Lung microvascular endothelial cell (primary cell): ENCODE data around the gene RELA. TPM values are rescaled to one million over a fixed set of nuclear protein-coding genes. Genes with fewer than 3 reads are reported as not detected.
"Not testable (repeated sequence)": the region's sequence is repeated elsewhere in the genome, so short reads cannot be mapped to it uniquely, and the experiment has no call there.

Experiments used
- DNase-seq, 2 donors: peaks; one replicate each; pipeline versions ENCODE4 v3.0.0 to v3.0.0-alpha.2; 2010; ENCODE audit warnings: low read depth in 2 of 2
- total RNA-seq: library from RNA; depleted of rRNA; stranded (reverse); fragments of >200 nt; gene quantifications from 2 replicates; pipeline ENCODE4 v1.2.1, GENCODE V29; 2014

Gene RELA
- total RNA-seq, result 10.2 and 16.1 TPM in 2 replicates

DNA sequence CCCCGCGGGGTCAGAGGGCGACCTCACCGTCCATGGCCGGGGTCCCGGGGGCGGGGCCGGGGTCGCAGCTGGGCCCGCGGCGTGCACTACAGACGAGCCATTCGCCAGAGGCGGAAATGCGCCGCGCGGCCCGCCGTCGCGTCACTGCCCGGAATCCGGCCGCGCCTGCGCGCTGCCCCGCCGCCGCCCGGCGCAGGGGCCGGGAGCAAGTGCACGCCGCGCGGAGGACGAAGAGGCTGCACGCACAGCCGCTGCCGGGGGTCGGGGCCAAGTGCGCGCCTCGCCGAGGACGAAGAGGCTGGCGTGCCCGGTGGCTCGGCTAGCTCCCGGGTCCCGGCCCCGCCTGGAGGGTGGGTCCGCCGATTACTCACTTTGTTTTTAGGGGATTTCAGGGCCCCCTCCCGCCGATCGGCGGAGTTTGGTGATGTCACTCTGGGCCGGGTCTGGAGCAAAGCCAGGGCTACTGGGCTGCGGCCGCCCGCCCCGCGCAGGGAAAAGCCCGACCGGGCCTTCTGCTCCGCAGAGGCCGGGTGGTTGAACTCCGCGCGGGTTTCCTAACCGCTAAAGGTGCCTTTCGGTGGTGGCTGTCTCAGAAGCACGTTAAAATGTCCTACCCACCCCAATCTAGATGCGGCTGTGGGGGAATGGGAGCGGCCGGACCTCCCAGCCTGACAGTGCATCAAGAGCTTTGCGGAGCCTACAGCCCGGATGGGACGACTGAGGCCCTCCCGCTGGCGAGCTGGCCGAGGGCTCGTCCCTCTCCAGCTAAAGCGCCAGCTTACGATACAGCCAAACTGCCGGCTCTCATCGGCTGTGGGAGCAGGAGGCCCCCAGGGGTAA, at the start of gene RELA:
Gene RELA (minus strand): TSS at position 118 of the 840 bp plus-strand sequence. CDS start 84 bp downstream, at position 34.
- peak; percentile 96 for DNase-seq

DNA sequence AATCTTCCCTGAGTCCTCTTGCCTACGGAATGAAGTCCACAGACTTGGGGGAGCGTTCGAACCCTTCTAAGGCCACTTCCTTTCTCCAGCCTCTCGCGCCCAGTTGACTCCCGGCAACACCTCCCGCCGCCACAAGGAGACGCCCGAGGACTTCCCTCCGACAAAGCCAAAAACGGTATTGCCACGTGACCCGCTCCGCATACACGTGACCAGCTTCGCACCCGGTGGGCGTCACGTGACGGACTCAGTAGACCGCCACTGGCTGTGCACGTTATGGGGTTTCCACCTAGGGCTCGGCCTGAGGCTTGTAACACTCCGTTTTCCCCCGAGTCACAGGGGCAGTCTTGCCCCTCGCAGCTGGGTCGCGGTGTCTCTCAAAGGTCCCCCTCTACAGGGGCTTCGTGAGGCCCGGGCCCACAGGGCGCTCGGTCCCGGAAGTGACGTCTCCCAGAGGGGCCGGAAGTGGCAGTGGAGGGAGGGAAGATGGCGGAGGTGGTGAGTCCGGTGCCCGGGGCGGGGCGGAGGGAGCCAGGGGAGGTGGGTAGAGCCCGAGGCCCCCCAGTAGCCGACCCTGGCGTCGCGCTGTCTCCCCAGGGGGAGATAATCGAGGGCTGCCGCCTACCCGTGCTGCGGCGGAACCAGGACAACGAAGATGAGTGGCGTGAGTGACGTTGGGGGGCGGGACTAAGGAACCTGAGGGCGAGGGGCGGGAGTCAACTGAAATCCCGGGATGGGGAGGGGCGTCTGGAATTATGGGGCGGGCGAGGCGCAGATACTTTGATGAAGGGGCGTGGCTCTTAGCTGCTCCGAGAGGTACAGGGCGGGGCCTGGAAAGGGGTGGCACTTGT, 49.3 kb upstream of the RELA start, which contains the start of gene KAT5:
Gene KAT5 (plus strand): TSS at position 468 of the 848 bp plus-strand sequence. CDS start 16 bp downstream, at position 484.
- peak; percentile 99 for DNase-seq

DNA sequence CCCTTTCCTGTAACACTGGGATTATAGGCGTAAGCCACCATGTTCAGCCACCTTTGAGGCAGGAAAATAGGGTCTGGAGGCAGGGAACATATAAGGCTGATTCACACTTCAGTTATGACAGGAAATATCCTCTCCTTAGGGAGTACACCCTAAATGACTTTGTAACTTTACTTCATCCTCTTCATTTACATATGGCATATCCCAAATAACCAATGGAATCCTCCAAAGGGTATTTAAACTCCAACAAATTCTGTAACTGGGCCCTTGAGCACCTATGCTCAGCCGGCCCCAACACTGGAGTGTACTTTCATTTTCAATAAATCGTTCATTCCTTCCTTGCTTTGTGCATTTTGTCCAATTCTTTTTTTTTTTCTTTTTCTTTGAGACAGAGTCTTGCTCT, 47.7 kb upstream of the RELA start:
- DNase-seq, result no peak

DNA sequence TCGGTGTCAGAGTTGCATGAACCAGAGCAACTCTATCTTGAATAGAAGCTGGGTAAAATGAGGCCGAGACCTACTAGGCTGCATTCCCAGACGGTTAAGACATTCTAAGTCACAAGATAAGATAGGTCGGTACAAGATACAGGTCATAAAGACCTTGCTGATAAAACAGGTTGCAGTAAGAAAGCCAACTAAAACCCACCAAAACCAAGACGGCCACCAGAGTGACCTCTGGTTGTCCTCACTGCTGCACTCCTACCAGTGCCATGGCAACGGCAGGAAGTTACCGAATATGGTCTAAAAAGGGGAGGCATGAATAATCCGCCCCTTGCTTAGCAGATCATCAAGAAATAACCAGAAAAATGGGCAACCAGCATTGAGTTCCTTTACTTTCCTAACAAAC, 46.9 kb upstream of the RELA start:
- no peak for DNase-seq

DNA sequence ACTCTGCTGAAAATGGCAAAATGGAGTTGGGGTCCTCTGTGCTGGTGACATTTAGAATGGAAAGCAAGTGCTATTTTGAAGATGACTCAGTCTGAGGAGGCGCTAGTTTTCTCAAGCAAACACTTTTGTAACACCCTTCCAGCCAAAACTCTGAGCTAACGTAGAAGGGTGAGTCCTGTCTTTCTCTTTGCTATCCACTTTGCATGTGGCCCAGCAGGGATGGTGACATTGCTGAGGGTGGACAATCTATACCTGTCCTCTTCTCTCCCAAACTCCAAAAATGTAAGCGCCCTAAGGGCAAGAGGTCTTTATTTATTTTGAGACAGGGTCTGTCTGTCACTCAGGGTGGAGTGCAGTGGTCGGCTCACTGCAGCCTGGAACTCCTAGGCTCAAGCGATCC, 45.7 kb upstream of the RELA start:
- no peak for DNase-seq

DNA sequence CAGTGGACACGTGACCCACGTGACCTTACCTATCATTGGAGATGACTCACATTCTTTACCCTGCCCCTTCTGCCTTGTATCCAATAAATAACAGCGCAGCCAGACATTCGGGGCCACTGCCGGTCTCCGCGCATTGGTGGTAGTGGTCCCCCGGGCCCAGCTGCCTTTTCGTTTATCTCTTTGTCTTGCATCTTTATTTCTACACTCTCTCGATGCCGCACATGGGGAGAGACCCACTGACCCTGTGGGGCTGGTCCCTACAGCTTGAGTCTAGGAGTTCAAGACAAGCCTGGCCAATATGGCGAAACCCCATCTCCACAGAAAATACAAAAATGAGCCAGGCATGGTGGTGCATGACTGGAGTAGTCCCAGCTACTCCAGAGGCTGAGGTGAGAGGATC, 44.3 kb upstream of the RELA start:
- not testable (repeated sequence) for DNase-seq

DNA sequence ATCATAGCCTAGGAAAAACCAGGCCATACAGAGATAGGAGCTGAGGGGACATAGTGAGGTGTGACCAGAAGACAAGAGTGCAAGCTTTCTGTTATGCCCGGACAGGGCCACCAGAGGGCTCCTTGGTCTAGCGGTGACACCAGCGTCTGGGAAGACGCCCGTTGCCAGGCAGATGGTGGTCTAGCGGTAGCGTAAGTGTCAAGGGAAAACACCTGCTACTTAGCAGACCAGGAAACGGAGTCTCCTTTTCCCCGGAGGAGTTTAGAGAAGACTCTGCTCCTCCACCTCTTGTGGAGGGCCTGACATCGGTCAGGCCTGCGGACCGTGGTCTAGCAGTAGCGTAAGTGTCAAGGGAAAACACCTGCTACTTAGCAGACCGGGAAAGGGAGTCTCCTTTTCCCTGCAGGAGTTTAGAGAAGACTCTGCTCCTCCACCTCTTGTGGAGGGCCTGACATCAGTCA, 43.6 kb upstream of the RELA start:
- peak; percentile 21 to 52 for DNase-seq

DNA sequence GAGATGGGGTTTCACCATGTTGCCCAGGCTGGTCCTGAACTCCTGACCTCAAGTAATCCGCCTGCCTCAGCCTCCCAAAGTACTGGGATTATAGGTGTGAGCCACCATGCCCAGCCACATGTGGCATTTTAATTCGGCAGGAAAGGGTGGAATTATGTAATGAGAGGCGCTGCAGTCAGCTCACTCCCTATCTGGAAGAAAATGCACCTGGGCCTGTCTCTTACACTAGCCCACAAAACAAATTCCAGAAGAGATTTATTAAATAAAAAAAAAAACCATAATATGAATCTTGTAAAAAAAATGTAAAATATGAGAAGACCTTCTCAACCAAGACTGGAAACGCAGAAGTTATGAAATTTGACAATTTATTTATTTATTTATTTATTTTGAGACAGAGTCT, 41.1 kb upstream of the RELA start:
- no peak for DNase-seq

DNA sequence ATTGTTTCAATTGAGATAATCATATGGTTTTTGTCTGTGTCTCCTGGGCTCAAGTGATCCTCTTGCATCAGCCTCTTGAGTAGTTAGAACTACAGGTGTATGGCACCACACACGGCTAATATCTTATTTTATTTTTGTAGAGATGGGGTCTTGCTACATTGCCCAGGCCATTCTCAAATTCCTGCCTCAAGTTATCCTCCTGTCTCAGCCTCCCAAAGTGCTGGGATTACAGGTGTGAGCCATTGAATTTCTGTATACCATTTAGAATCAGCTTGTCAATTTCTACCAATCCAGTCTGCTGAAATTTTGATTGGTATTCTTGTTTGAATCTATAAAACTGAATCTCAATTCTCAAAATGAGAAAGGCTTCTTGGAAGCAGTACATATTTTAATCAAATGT, 39.0 kb upstream of the RELA start:
- no peak for DNase-seq

DNA sequence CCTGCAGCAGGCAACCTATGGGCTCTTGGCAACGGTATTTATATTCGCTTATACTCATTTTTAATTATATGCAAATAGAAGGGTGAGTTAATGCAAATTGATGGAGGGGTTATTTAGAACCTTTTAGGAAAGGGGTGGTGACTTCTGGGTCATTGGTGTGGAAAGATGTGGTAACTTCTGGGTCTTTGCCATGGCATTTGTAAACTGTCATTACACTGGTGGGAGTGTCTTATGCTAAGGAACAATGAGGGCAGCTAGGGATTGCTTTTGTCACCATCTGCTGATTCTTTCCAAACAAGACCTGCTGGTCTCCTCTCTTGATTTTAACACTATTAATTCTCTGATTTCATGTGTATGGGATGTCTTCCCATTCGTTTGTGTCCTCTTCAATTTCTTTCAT, 37.7 kb upstream of the RELA start:
- DNase-seq, result peak in 1 of 2 donors; percentile 29

DNA sequence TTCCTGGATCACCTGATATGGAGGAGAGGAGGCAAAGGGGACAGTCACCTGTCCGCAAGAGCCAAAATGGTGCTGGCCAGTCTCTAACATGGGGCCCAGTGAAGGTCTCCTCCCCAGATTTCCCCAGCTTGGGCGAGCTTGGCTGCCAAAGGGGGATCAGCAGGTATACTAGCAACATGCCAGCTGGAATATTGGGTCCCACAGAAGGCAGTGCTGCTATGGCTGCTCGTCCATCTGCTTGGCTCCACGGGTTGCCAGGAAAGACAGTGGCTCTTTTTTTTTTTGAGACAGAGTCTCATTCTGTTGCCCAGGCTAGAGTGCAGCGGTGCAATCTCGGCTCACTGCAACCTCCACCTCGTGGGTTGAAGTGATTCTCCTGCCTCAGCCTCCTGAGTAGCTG, 36.6 kb upstream of the RELA start:
- DNase-seq, result no peak

DNA sequence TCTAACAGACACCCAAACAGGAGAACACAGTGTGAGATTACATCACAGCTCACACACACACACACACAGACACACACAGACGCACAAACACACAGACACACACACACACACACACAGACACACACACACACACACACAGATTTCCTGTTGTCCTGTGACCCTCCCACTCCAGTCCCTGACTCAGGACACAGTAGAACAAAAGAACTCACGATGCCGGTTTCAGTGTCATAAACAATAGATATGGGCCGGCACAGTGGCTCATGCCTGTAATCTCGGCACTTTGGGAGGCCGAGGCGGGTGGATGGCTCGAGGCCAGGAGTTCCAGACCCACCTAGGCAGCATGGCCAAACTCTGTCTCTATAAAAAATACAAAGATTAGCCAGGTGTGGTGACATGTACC, 35.5 kb upstream of the RELA start:
- peak; percentile 83 to 95 for DNase-seq

DNA sequence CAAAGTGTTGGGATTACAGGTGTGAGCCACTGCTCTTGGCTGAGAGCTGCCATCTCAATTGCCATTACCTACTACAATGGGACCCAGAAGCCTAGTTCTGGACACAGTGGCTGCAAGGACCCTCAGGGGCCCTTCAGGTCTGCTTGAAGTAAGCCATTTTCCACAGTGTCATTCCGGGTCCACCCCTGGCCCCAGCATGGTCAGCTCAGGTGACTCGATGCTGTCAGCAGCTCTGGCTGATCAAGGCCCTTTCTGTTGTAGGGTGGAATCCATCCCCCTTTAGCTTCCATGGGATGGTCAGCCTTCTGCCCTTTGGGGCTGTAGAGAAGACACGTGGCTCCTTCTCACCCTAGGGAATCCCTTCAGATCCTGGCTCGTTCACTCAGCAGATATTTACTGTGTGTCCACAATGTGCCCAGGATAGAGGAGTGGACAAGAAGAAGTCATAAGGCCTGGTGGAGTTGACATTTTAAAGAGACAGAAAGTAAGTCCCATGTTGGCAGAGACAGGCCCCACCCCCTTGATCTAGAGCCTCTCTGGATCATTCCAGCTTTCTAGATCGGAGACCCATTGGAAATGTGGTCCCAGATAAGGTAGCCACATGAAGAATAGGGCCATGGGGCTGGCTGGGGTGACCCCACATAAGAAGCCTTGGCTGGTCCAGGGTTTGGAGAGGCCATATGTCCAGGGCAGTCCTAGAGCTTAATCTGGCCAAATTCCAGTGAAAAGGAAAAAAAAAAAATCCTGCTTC, 34.3 kb upstream of the RELA start:
- DNase-seq, result no peak

DNA sequence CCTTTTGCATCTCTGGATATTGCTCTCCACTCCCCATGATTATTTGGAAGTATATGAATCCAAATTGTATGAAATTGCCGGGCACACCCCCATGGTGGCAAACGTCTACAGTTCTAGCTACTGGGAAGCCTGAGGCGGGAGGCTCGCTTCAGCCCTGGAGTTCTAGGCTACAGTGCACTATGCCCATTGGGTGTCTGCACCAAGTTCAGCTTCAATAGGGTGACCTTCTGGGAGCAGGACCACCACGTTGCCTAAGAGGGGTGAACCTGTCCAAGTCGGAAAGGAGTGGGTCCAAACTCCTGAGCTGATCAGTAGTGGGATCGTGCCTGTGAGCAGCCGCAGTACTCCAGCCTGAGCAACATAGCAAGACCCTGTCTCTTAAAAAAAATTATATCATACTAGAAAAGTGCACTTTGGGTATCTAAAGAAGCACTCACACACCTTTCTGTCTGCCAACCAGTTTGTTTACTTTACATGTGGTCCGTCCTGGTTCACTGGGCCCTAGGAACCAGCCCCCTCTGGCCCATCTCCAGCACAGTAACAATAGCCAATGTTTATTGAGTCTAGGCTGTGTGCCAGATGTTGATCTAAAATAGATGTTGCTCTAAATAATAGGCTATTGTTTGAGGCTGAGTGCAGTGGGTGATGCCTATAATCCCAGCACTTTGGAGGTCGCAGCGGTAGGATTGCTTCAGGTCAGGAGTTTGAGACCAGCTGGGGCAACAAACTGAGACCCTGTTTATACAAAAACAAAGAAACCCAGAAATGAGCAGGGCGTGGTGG, 32.9 kb upstream of the RELA start:
- DNase-seq, result peak; percentile 88 to 97

DNA sequence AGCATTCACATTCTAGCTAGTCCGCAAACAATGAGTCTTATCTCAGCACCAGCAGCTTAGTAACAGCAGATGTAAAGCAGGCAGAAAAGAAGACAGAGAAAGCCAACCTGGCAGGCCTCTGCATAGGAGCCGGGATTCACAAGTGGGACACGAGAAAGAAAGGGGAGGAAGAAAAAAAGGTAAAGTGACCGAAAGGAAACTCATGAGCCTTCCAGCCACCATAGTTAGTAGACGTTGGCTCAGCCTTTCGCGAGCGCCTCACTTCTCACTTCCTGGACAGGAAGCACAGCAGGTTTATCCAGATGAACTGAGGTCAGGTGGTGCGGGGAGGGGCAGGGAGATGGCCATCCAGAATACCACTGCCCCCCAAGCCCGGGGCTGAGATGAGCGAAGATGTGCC, 29.7 kb upstream of the RELA start:
- DNase-seq, result peak; percentile 38 to 56

DNA sequence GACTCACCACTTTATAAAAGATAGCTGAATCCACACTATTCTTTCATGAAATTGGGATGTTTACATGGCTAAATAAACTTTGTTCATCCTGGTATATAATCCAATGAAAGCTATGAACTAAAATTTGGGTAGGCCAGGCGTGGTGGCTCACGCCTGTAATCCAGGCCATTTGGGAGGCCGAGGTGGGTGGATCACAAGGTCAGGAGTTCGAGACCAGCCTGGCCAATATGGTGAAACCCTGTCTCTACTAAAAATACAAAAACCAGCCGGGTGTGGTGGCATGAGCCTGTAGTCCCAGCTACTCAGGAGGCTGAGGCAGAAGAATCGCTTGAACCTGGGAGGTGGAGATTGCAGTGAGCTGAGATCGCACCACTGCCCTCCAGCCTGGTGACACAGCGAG, 29.1 kb upstream of the RELA start:
- DNase-seq, result not testable (repeated sequence)

DNA sequence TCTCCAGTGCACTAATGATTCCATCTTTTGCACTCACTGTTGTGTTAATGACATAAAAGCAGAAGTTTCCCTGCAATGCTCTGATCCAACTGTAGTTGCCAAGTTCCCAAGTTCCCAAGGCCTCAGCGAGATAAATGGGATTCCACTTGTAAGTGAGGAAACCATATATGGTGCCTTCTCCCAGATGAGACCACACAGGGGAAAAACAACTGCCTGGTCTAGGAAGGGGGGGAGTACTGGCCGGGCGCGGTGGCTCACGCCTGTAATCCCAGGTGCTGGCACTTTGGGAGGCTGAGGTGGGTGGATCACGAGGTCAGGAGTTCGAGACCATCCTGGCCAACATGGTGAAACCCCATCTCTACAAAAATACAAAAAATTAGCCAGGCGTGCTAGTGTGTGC, 23.3 kb upstream of the RELA start:
- DNase-seq, result no peak

DNA sequence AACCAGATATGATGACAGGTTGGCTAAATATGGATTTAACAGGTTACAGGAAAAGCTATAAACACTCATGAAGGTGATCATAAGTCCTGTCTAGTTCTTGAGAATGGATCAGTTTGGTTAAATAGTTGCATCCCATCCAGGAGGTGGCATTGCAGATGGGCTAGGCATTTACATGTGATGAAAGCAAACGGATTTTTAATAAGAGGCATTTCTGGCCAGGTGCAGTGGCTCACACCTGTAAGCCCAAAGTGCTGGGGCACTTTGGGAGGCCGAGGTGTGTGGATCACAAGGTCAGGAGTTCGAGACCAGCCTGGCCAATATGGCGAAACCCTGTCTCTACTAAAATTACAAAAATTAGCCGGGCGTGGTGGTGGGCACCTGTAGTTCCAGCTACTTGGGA, 20.8 kb upstream of the RELA start:
- DNase-seq, result not testable (repeated sequence)

DNA sequence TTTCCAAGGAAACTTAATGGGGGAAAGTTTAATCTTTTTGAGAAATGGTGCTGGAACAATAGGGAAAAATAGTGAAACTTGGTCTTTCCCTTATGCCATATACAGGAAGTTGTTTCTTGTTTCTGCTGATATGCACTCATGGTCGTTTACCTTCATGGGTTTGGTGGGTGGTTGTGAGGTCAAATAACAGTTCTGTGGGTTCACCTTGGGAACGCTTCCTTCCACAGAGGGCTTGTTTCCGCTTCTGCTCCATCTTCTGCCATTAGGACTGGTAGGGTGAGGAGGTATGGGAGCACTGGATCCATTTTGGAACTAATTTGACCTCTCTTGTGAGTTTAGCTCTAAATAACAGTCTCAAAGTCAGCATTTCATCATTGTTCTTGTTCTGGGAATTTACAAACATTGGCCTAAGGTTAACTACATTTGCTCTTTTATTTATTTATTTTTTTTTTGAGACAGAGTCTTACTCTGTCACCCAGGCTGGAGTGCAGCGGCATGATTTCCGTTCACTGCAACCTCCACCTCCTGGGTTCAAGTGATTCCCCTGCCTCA, 17.6 kb upstream of the RELA start:
- DNase-seq, result no peak

DNA sequence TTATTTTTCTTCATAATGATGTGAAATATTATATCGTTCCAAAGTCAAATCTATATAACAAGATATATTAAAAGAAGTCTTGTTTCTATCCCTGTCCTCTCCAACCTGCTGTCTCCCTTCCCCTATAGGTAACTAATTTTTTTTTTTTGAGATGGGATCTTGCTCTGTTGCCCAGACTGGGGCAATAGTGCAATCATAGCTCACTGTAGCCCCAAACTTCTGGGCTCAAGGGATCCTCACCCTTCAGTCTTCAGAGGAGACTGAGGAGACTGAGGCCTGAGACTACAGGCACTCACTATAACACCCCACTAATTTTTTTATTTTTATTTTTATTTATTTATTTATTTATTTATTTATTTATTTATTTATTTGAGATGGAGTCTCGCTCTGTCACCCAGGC, 10.3 kb upstream of the RELA start:
- DNase-seq, result no peak
